H9 (cell line): ENCODE data around the gene CFAP65. TPM values are rescaled to one million over a fixed set of nuclear protein-coding genes. Genes with fewer than 3 reads are reported as not detected.

Source experiments
- DNase-seq: peaks from one replicate; pipeline ENCODE4 v3.0.0-alpha.2; 2017
- H2AFZ ChIP-seq: one replicate; pipeline ENCODE4 v1.6.1; 2013; ENCODE audit warnings: mild to moderate bottlenecking, low read length, control low read depth, moderate library complexity
- H2AK5ac ChIP-seq: 2 replicates; pipeline ENCODE4 v1.6.1; 2013; ENCODE audit warnings: low read length, control low read depth, mixed read lengths; ENCODE audit not compliant: insufficient read length
- H2BK120ac ChIP-seq: one replicate; pipeline ENCODE4 v1.6.1; 2013; ENCODE audit warnings: low read depth, mild to moderate bottlenecking, low read length, control low read depth, inconsistent platforms; ENCODE audit not compliant: poor library complexity, severe bottlenecking
- H2BK12ac ChIP-seq: 2 replicates; pipeline ENCODE4 v1.6.1; 2013; ENCODE audit warnings: low read length, control low read depth, mixed read lengths, low read depth; ENCODE audit not compliant: insufficient read length
- H2BK15ac ChIP-seq: 2 replicates; pipeline ENCODE4 v1.6.1; 2013; ENCODE audit warnings: low read depth, low read length, control low read depth
- H2BK20ac ChIP-seq: one replicate; pipeline ENCODE4 v1.6.1; 2013; ENCODE audit warnings: low read depth, mild to moderate bottlenecking, low read length, control low read depth, inconsistent platforms; ENCODE audit not compliant: poor library complexity, severe bottlenecking
- H2BK5ac ChIP-seq: 2 replicates; pipeline ENCODE4 v1.6.1; 2013; ENCODE audit warnings: low read length, control low read depth, mixed read lengths; ENCODE audit not compliant: insufficient read length
- H3K14ac ChIP-seq: 2 replicates; pipeline ENCODE4 v1.6.1; 2013; ENCODE audit warnings: low read length, control low read depth; ENCODE audit not compliant: insufficient read depth
- H3K18ac ChIP-seq: 2 replicates; pipeline ENCODE4 v1.6.1; 2013; ENCODE audit warnings: low read depth, mild to moderate bottlenecking, mixed read lengths, low read length, control low read depth; ENCODE audit not compliant: insufficient read length
- H3K23ac ChIP-seq: 2 replicates; pipeline ENCODE4 v1.6.1; 2013; ENCODE audit warnings: low read length, control low read depth, mixed read lengths, low read depth; ENCODE audit not compliant: insufficient read length
- H3K23me2 ChIP-seq: 2 replicates; pipeline ENCODE4 v1.6.1; 2013; ENCODE audit warnings: low read depth, mild to moderate bottlenecking, mixed read lengths, low read length, control low read depth; ENCODE audit not compliant: insufficient read length, poor library complexity, severe bottlenecking
- H3K27ac ChIP-seq: 2 replicates; pipeline ENCODE4 v1.5.1; 2013; ENCODE audit warnings: low read length, control low read depth, mixed read lengths, low read depth; ENCODE audit not compliant: insufficient read length
- H3K27me3 ChIP-seq: 2 replicates; pipeline ENCODE4 v1.6.1; 2013; ENCODE audit warnings: low read length, control low read depth, inconsistent platforms; ENCODE audit not compliant: insufficient read depth
- H3K4ac ChIP-seq: 2 replicates; pipeline ENCODE4 v1.6.1; 2013; ENCODE audit warnings: low read depth, mild to moderate bottlenecking, control low read depth, inconsistent platforms, low read length, moderate library complexity
- H3K4me1 ChIP-seq: 2 replicates; pipeline ENCODE4 v1.6.1; 2013; ENCODE audit warnings: low read length, control low read depth, inconsistent platforms; ENCODE audit not compliant: insufficient read depth
- H3K4me2 ChIP-seq: 2 replicates; pipeline ENCODE4 v1.6.1; 2013; ENCODE audit warnings: low read length, control low read depth, mixed read lengths; ENCODE audit not compliant: insufficient read length, insufficient read depth
- H3K56ac ChIP-seq: 2 replicates; pipeline ENCODE4 v1.6.1; 2013; ENCODE audit warnings: low read depth, mild to moderate bottlenecking, mixed read lengths, low read length, control low read depth; ENCODE audit not compliant: insufficient read length
- H3K79me1 ChIP-seq: 2 replicates; pipeline ENCODE4 v1.6.1; 2013; ENCODE audit warnings: low read depth, mild to moderate bottlenecking, moderate library complexity, low read length, control low read depth, inconsistent platforms; ENCODE audit not compliant: insufficient read depth, poor library complexity, severe bottlenecking
- H3K79me2 ChIP-seq: 2 replicates; pipeline ENCODE4 v1.6.1; 2013; ENCODE audit warnings: low read length, control low read depth, inconsistent platforms; ENCODE audit not compliant: insufficient read depth
- H3K9ac ChIP-seq: 2 replicates; pipeline ENCODE4 v1.6.1; 2013; ENCODE audit warnings: low read length, control low read depth, mixed read lengths; ENCODE audit not compliant: insufficient read length; ENCODE audit errors: extremely low read depth
- H3K9me3 ChIP-seq: one replicate; pipeline ENCODE4 v1.6.1; 2013; ENCODE audit warnings: low read depth, low read length, inconsistent platforms; ENCODE audit not compliant: control insufficient read depth
- H3T11ph ChIP-seq: one replicate; pipeline ENCODE4 v1.6.1; 2013; ENCODE audit warnings: mild to moderate bottlenecking, low read length, control low read depth, inconsistent platforms
- H4K20me1 ChIP-seq: one replicate; pipeline ENCODE4 v1.6.1; 2013; ENCODE audit not compliant: control insufficient read depth, insufficient read length, insufficient read depth
- H4K5ac ChIP-seq: 2 replicates; pipeline ENCODE4 v1.6.1; 2013; ENCODE audit warnings: low read depth, mild to moderate bottlenecking, mixed read lengths, low read length, control low read depth; ENCODE audit not compliant: insufficient read length
- H4K8ac ChIP-seq: replicated peaks from 2 replicates; pipeline ENCODE4 v1.6.1; 2013; ENCODE audit warnings: low read length, control low read depth, mixed read lengths, low read depth; ENCODE audit not compliant: insufficient read length
- H4K91ac ChIP-seq: 2 replicates; pipeline ENCODE4 v1.6.1; 2013; ENCODE audit warnings: low read depth, mild to moderate bottlenecking, moderate library complexity, mixed read lengths, low read length, control low read depth; ENCODE audit not compliant: insufficient read length
- H3K27ac Mint-ChIP-seq, 3 experiments: 2 replicates in 2 of 3; 3 replicates in 1 of 3; pipeline ENCODE4 v1.8.0; 2020 to 2021; ENCODE audit warnings: mixed read lengths in 3 of 3, mild to moderate bottlenecking in 1 of 3, moderate library complexity in 1 of 3
- H3K27me3 Mint-ChIP-seq: 2 replicates; pipeline ENCODE4 v1.8.0; 2021; ENCODE audit warnings: low read depth, mild to moderate bottlenecking, moderate library complexity, mixed read lengths
- H3K36me3 Mint-ChIP-seq, 3 experiments: 2 replicates in 2 of 3; 3 replicates in 1 of 3; pipeline ENCODE4 v1.8.0; 2020 to 2021; ENCODE audit warnings: low read depth in 3 of 3, mixed read lengths in 3 of 3; ENCODE audit not compliant: insufficient read depth in 1 of 3
- H3K4me1 Mint-ChIP-seq, 2 experiments: 2 replicates each; pipeline ENCODE4 v1.8.0; 2020; ENCODE audit warnings: mixed read lengths in 2 of 2
- H3K4me3 Mint-ChIP-seq, 2 experiments: 2 replicates in 1 of 2; 3 replicates in 1 of 2; pipeline ENCODE4 v1.8.0; 2020 to 2021; ENCODE audit warnings: mild to moderate bottlenecking in 2 of 2, mixed read lengths in 2 of 2, moderate library complexity in 1 of 2
- H3K9me3 Mint-ChIP-seq, 2 experiments: 2 replicates in 1 of 2; 3 replicates in 1 of 2; pipeline ENCODE4 v1.8.0; 2020; ENCODE audit warnings: mild to moderate bottlenecking in 2 of 2, mixed read lengths in 2 of 2, moderate library complexity in 1 of 2
- WGBS: extraction: QIAGEN DNeasy Blood & Tissue Kit; methylation state at CpG from one replicate; pipeline ENCODE4 v1.1.7; 2013; ENCODE audit warnings: missing lambda C conversion rate, low lambda C conversion rate, mixed read lengths; ENCODE audit not compliant: insufficient read length; ENCODE audit errors: extremely low coverage; 5-methylcytosine and 5-hydroxymethylcytosine counted together
- total RNA-seq: library from RNA; stranded (reverse); gene quantifications from 2 replicates; pipeline ENCODE4 v1.2.1, GENCODE V29; 2021
- TF ChIP-seq, protein P1 (sequence below): fragments of 200-600 bp; sonication (generic); conservative IDR thresholded peaks from 3 replicates; pipeline ENCODE4 v1.8.0; 2021; ENCODE audit warnings: antibody characterized with exemption, mild to moderate bottlenecking

Gene CFAP65
- total RNA-seq, 1 experiment from 2014 or later, result 0.20 TPM

DNA sequence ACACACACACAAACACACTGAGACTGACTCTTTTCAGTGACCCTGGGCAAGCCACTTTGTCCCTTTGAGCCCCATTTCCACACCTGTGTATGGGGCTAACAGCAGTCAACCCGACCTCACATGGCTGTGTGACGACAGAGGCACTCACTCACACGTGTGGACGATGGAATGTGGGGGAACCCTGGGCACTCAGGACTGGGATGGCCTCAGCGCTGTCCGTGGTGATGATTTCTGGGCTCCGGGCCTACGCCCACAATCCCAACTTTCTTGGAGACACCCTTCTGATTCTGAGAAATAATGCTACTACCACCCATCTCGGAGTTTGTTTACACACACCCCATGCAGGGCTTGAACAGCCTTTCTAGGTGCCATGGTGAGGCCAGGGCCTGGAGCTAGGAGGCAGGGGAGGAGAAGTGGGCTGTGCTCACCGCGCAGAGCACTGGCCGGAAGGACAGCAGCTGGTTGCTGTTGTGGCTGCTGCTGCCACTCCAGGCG lies 49.6 kb downstream of the CFAP65 start:
- Histone ChIP-seq H3K4ac (no peak overlapping the region), H2AK5ac (no peak overlapping the region), H3K79me1 (no peaks in the 10 kb centered on the region), H2BK20ac (no peak overlapping the region), H3K4me2 (no peak overlapping the region), H4K5ac (no peak overlapping the region), H3K23ac (no peak overlapping the region), H3K79me2 (no peaks in the 10 kb centered on the region), H3K9ac (no peak overlapping the region), H2BK120ac (no peak overlapping the region), H4K20me1 (no peaks in the 10 kb centered on the region), H3K9me3 (no peaks in the 10 kb centered on the region), H3K18ac (no peak overlapping the region), H3K56ac (no peak overlapping the region), H4K91ac (no peak overlapping the region), H4K8ac (no peak overlapping the region), H3K14ac (no peak overlapping the region), H3K27ac (no peak overlapping the region), H3K23me2 (no peaks in the 10 kb centered on the region), H3K4me1 (no peaks in the 10 kb centered on the region), H2BK15ac (no peak overlapping the region), H2BK12ac (no peak overlapping the region), H2BK5ac (no peak overlapping the region), H2AFZ (no peak overlapping the region), H3K27me3 (peaks cover 98% of the 10 kb centered on the region), H3T11ph (no peak overlapping the region)
- Mint-ChIP-seq H3K9me3 (peaks cover 2 to 6% of the 10 kb centered on the region in 2 experiments; a peak in 4 of 5 replicates), H3K4me3 (no peak overlapping the region; a peak in 1 of 5 replicates), H3K27me3 (peaks cover 99% of the 10 kb centered on the region), H3K27ac (no peak overlapping the region), H3K4me1 (peaks cover 5 to 15% of the 10 kb centered on the region in 2 experiments), H3K36me3 (peaks cover 0 to 3% (median 0%) of the 10 kb centered on the region in 3 experiments; a peak in 2 of 7 replicates)
- no peak for DNase-seq
- TF ChIP-seq, protein P1, sequence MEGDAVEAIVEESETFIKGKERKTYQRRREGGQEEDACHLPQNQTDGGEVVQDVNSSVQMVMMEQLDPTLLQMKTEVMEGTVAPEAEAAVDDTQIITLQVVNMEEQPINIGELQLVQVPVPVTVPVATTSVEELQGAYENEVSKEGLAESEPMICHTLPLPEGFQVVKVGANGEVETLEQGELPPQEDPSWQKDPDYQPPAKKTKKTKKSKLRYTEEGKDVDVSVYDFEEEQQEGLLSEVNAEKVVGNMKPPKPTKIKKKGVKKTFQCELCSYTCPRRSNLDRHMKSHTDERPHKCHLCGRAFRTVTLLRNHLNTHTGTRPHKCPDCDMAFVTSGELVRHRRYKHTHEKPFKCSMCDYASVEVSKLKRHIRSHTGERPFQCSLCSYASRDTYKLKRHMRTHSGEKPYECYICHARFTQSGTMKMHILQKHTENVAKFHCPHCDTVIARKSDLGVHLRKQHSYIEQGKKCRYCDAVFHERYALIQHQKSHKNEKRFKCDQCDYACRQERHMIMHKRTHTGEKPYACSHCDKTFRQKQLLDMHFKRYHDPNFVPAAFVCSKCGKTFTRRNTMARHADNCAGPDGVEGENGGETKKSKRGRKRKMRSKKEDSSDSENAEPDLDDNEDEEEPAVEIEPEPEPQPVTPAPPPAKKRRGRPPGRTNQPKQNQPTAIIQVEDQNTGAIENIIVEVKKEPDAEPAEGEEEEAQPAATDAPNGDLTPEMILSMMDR, result no peak
- no CpG with 5 or more reads among the region's 13 CpGs for WGBS
